A549 (cell line): Measurements from ENCODE around the gene CHKA. TPM values are rescaled to one million over a fixed set of nuclear protein-coding genes. Genes with fewer than 3 reads are reported as not detected.

Experiments used
- ATAC-seq, 2 experiments: fragments of 200-7000 bp in 1 of 2; fragments of >200 bp in 1 of 2; cut with Nextera tagmentation in 1 of 2; cut with Tn5 transposase in 1 of 2; 3 replicates each; pipeline versions ENCODE4 v1.8.0 to v1.9.1; 2018 to 2020; ENCODE audit warnings: mild to moderate bottlenecking in 1 of 2, moderate library complexity in 1 of 2
- CTCF ChIA-PET: fragments of 300-600 bp; sonication (Branson Sonifier 250); formaldehyde crosslinking; extraction: SDS; loops from one replicate; lab custom pipeline; 2021; ENCODE audit warnings: antibody characterized with exemption, inconsistent platforms; lab: Yijun Ruan, JAX
- POLR2A ChIA-PET: fragments of 350-600 bp; formaldehyde crosslinking; extraction: SDS; loops from one replicate; lab custom pipeline; 2021; ENCODE audit warnings: antibody characterized with exemption, inconsistent platforms; lab: Yijun Ruan, JAX
- DNase-seq, 2 experiments: peaks; one replicate each; pipeline versions ENCODE4 v3.0.0 to v3.0.0-alpha.2; 2011 to 2016; ENCODE audit warnings: low read depth in 1 of 2, low spot score in 1 of 2
- FAIRE-seq: peaks from 2 replicates; lab custom pipeline; 2011; peaks lifted over from hg19 to GRCh38; lab: Jason Lieb, UNC
- H3K27ac ChIP-seq, 2 experiments: fragments of >200 bp; sonication (Bioruptor Twin); formaldehyde crosslinking; 3 replicates each; pipeline ENCODE4 v1.5.1; 2016 to 2017
- H3K4me1 ChIP-seq: fragments of >200 bp; sonication (Bioruptor Twin); formaldehyde crosslinking; 3 replicates; pipeline ENCODE4 v1.6.1; 2016
- H3K4me2 ChIP-seq: fragments of >200 bp; sonication (Bioruptor Twin); formaldehyde crosslinking; 3 replicates; pipeline ENCODE4 v1.6.1; 2016
- H3K4me3 ChIP-seq: fragments of >200 bp; sonication (Bioruptor Twin); formaldehyde crosslinking; 3 replicates; pipeline ENCODE4 v1.5.1; 2016
- H3K9me3 ChIP-seq: fragments of >200 bp; sonication (Bioruptor Twin); formaldehyde crosslinking; 3 replicates; pipeline ENCODE4 v1.6.1; 2016
- BHLHE40 ChIP-seq: IDR thresholded peaks from 2 replicates; pipeline ENCODE4 v1.6.1; 2012; ENCODE audit warnings: low read depth, low read length, inconsistent platforms
- CBX2 ChIP-seq: fragments of 200-600 bp; sonication (generic); IDR thresholded peaks from 2 replicates; pipeline ENCODE4 v1.6.1; 2016; ENCODE audit warnings: low read depth, mild to moderate bottlenecking, borderline replicate concordance
- CBX8 ChIP-seq: fragments of 200-600 bp; sonication (generic); IDR thresholded peaks from 2 replicates; pipeline ENCODE4 v1.6.1; 2016
- CEBPB ChIP-seq, 2 experiments: fragments of >200 bp in 1 of 2; sonication (Bioruptor Twin) in 1 of 2; formaldehyde crosslinking in 1 of 2; IDR thresholded peaks; 2 replicates each; pipeline ENCODE4 v1.6.1; 2012 to 2016
- CHD2 ChIP-seq: fragments of 150-350 bp; IDR thresholded peaks from 2 replicates; pipeline ENCODE4 v1.6.1; 2014; ENCODE audit warnings: low read length; ENCODE audit not compliant: partially characterized antibody
- CHD4 ChIP-seq: fragments of 200-600 bp; sonication (generic); IDR thresholded peaks from 2 replicates; pipeline ENCODE4 v1.6.1; 2016; ENCODE audit warnings: antibody characterized with exemption, mild to moderate bottlenecking, borderline replicate concordance
- EHMT2 ChIP-seq: fragments of 200-600 bp; sonication (generic); IDR thresholded peaks from 2 replicates; pipeline ENCODE4 v1.6.1; 2016; ENCODE audit warnings: antibody characterized with exemption, low read depth, mild to moderate bottlenecking, moderate library complexity
- ESRRA ChIP-seq: fragments of 150-350 bp; IDR thresholded peaks from 2 replicates; pipeline ENCODE4 v1.6.1; 2014; ENCODE audit warnings: mild to moderate bottlenecking, low read length, borderline replicate concordance
- FOSB ChIP-seq: fragments of 250-450 bp; sonication (Bioruptor Pico); IDR thresholded peaks from 2 replicates; pipeline ENCODE4 v1.5.0; 2020; ENCODE audit warnings: mild to moderate bottlenecking, moderate library complexity
- FOXS1 ChIP-seq: fragments of 250-450 bp; sonication (Bioruptor Pico); IDR thresholded peaks from 2 replicates; pipeline ENCODE4 v1.5.0; 2020; ENCODE audit warnings: mild to moderate bottlenecking, moderate library complexity
- GATA3 ChIP-seq: IDR thresholded peaks from 2 replicates; pipeline ENCODE4 v1.6.1; 2012; ENCODE audit warnings: borderline replicate concordance
- HDAC2 ChIP-seq: fragments of 200-600 bp; sonication (generic); IDR thresholded peaks from 2 replicates; pipeline ENCODE4 v1.6.1; 2016
- HES2 ChIP-seq: fragments of >200 bp; sonication (Bioruptor Twin); formaldehyde crosslinking; IDR thresholded peaks from 2 replicates; pipeline ENCODE4 v1.6.1; 2016
- HEYL ChIP-seq: fragments of 250-450 bp; sonication (Bioruptor Pico); IDR thresholded peaks from 2 replicates; pipeline ENCODE4 v1.8.0; 2021; ENCODE audit warnings: mild to moderate bottlenecking, moderate library complexity
- HOXA7 ChIP-seq: fragments of 250-450 bp; sonication (Bioruptor Pico); IDR thresholded peaks from 2 replicates; pipeline ENCODE4 v1.5.0; 2020; ENCODE audit warnings: mild to moderate bottlenecking, moderate library complexity
- JUNB ChIP-seq: fragments of >200 bp; sonication (Bioruptor Twin); formaldehyde crosslinking; IDR thresholded peaks from 2 replicates; pipeline ENCODE4 v1.6.1; 2016
- KDM1A ChIP-seq: fragments of 200-600 bp; sonication (generic); IDR thresholded peaks from 2 replicates; pipeline ENCODE4 v1.6.1; 2016; ENCODE audit warnings: low read depth, mild to moderate bottlenecking
- KDM5A ChIP-seq: fragments of 200-600 bp; sonication (generic); IDR thresholded peaks from 2 replicates; pipeline ENCODE4 v1.6.1; 2016; ENCODE audit warnings: antibody characterized with exemption, mild to moderate bottlenecking
- MAFK ChIP-seq: fragments of 450-650 bp; IDR thresholded peaks from 2 replicates; pipeline ENCODE4 v1.6.1; 2014; ENCODE audit not compliant: partially characterized antibody
- MAZ ChIP-seq: fragments of 150-350 bp; IDR thresholded peaks from 2 replicates; pipeline ENCODE4 v1.6.1; 2014; ENCODE audit warnings: antibody characterized with exemption, low read depth, low read length, borderline replicate concordance
- MYC ChIP-seq: IDR thresholded peaks from 2 replicates; pipeline ENCODE4 v1.6.1; 2012; ENCODE audit warnings: mild to moderate bottlenecking, inconsistent platforms, low read length, improper control_type of control experiment, borderline replicate concordance
- NPAS2 ChIP-seq: fragments of 250-450 bp; sonication (Bioruptor Pico); IDR thresholded peaks from 2 replicates; pipeline ENCODE4 v1.8.0; 2022; ENCODE audit warnings: mild to moderate bottlenecking, moderate library complexity, borderline replicate concordance
- NR3C1 ChIP-seq: fragments of >200 bp; sonication (Bioruptor Twin); formaldehyde crosslinking; IDR thresholded peaks from 3 replicates; pipeline ENCODE4 v1.6.1; 2017
- POLR2A ChIP-seq: IDR thresholded peaks from 2 replicates; pipeline ENCODE4 v1.6.1; 2012; ENCODE audit warnings: mild to moderate bottlenecking, low read length
- POLR2AphosphoS2 ChIP-seq: conservative IDR thresholded peaks from 2 replicates; pipeline ENCODE4 v1.6.1; 2012; ENCODE audit warnings: low read length, improper control_type of control experiment, inconsistent platforms
- RAD21 ChIP-seq, 2 experiments: fragments of >200 bp in 1 of 2; sonication (Bioruptor Twin) in 1 of 2; formaldehyde crosslinking in 1 of 2; IDR thresholded peaks in 1 of 2; conservative IDR thresholded peaks in 1 of 2; 2 replicates in 1 of 2; 3 replicates in 1 of 2; pipeline ENCODE4 v1.6.1; 2012 to 2018; ENCODE audit warnings: inconsistent platforms in 1 of 2
- RARB ChIP-seq: fragments of 250-450 bp; sonication (Bioruptor Pico); IDR thresholded peaks from 2 replicates; pipeline ENCODE4 v1.8.0; 2021; ENCODE audit warnings: mild to moderate bottlenecking, moderate library complexity
- RFX5 ChIP-seq: fragments of 450-650 bp; IDR thresholded peaks from 2 replicates; pipeline ENCODE4 v1.7.1; 2014; ENCODE audit warnings: antibody characterized with exemption, mild to moderate bottlenecking, moderate library complexity
- RNF2 ChIP-seq: fragments of 200-600 bp; sonication (generic); IDR thresholded peaks from 2 replicates; pipeline ENCODE4 v1.6.1; 2016; ENCODE audit warnings: low read depth, mild to moderate bottlenecking, antibody characterized with exemption, moderate library complexity, borderline replicate concordance
- SMC3 ChIP-seq: fragments of >200 bp; sonication (Bioruptor Twin); formaldehyde crosslinking; IDR thresholded peaks from 3 replicates; pipeline ENCODE4 v1.6.1; 2018; ENCODE audit warnings: inconsistent platforms
- SREBF2 ChIP-seq: fragments of 450-650 bp; IDR thresholded peaks from 2 replicates; pipeline ENCODE4 v1.6.1; 2014; ENCODE audit warnings: mild to moderate bottlenecking, moderate library complexity
- TFCP2L1 ChIP-seq: fragments of 250-450 bp; sonication (Bioruptor Pico); IDR thresholded peaks from 2 replicates; pipeline ENCODE4 v1.5.0; 2021; ENCODE audit warnings: mild to moderate bottlenecking
- TP53 ChIP-seq: fragments of 250-450 bp; sonication (Bioruptor Pico); IDR thresholded peaks from 2 replicates; pipeline ENCODE4 v1.5.0; 2021; ENCODE audit warnings: mild to moderate bottlenecking, moderate library complexity
- USF2 ChIP-seq: fragments of 450-650 bp; IDR thresholded peaks from 2 replicates; pipeline ENCODE4 v1.6.1; 2014; ENCODE audit warnings: antibody characterized with exemption
- ZNF302 ChIP-seq: fragments of 250-450 bp; sonication (Bioruptor Pico); IDR thresholded peaks from 2 replicates; pipeline ENCODE4 v1.9.0; 2021; ENCODE audit warnings: inconsistent platforms, mild to moderate bottlenecking, moderate library complexity
- ZSCAN20 ChIP-seq: fragments of 250-450 bp; sonication (Bioruptor Pico); IDR thresholded peaks from 2 replicates; pipeline ENCODE4 v1.8.0; 2022; ENCODE audit warnings: mild to moderate bottlenecking, moderate library complexity
- WGBS: methylation state at CpG from one replicate; pipeline ENCODE4 v1.1.6; 2017; ENCODE audit errors: missing lambda C conversion rate; 5-methylcytosine and 5-hydroxymethylcytosine counted together
- polyA plus RNA-seq, 4 experiments: library from polyadenylated mRNA; depleted of rRNA in 3 of 4; stranded (reverse); fragments of >200 nt; fragmentation: RNase III in 1 of 4; extraction: RNeasy Plus Mini Kit Qiagen cat#74134 plus additional on column Dnase treatment in 1 of 4; gene quantifications; 2 replicates in 3 of 4; 3 replicates in 1 of 4; pipeline ENCODE4 v1.2.3, GENCODE V29; 2011 to 2017
- TF ChIP-seq, protein P1 (sequence below): fragments of 150-350 bp; IDR thresholded peaks from 2 replicates; pipeline ENCODE4 v1.6.1; 2014; ENCODE audit warnings: low read depth, mild to moderate bottlenecking, low read length
- TF ChIP-seq, protein P2 (sequence below): IDR thresholded peaks from 2 replicates; pipeline ENCODE4 v1.6.1; 2012
- TF ChIP-seq, protein P3 (sequence below): IDR thresholded peaks from 2 replicates; pipeline ENCODE4 v1.6.1; 2012

CHKA gene
- polyA plus RNA-seq, 2 of the 4 experiments (the other 2 are of a cell fraction) = 14.2 to 21.7 TPM

DNA sequence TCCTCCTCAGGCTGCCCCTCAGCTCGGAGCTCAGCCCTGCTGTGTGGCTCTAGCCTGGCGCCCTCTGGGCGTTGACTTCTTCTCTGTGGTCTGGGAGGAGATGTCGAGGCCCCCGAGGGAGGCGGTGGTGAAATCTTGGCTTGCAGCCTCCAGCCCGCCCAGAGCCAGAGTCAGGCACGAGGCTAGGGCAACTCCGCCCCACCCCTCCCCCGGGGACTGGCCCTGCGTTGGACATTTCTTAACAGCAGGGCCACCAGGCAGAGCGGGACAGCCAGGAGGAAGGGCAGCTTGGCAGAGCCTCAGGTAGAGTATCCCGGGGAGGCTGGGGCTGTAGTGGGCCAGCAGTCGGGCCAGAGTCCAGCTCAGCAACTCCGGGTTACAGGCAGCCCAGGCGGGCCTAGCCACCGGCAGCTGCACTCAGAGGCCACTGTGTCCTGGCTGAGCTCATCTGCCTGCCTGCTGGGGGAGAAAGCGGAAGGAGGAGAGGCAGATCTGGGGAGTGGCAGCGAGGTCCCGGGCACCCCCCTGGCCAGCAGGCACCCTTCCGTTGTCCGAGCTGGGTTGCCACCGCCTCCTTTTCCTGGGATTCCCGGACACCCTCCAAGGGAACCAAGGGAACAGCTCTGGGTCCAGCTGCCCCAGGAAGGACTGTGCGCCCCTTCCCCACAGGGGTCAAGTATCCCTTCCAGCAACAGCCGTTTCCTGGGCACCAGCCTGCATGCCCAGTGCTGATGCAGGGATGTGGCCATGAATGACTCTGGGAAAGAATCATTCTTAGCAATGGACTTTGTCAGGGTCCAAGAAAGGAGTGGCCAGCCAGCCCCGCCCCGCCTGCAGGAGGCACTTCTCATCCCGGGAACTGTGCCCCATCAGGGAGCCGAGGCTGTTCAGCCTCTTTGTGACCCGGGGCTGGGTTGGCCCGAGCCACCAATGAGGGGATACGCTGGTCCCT is 110.8 kb downstream of the CHKA start, which contains the start of gene ALDH3B1:
ALDH3B1 (plus strand) TSS at position 238 of the 952 bp plus-strand sequence. CDS start 4,971 bp downstream, outside the sequence.
- Histone ChIP-seq H3K9me3 (no peaks in the 10 kb centered on the region), H3K27ac (peak within 1 kb of the TSS; percentile 99 to 100), H3K4me1 (peaks cover 74% of the 10 kb centered on the region), H3K4me2 (peak within 1 kb of the TSS; percentile 96), H3K4me3 (peak within 1 kb of the TSS; percentile 66)
- ChIA-PET POLR2A (interaction anchor here (0.5 to 3.1 kb wide), 15 partner anchors 9 to 636 kb away, joined by 3 to 22 read pairs (median 5); partner anchors contain the start of genes CLCF1, NDUFS8 and TCIRG1), CTCF (interaction anchor here (0.6 to 10.7 kb wide), 15 partner anchors 14 to 199 kb away, joined by 3 to 204 read pairs (median 4); partner anchors contain the start of genes NDUFS8 and TCIRG1)
- DNase-seq (peak; percentile 81 to 97), FAIRE-seq (peak; percentile 51), ATAC-seq (peak; percentile 32 to 59)
- WGBS = 1% methylated on average over 26 of the region's 33 CpGs
- TF ChIP-seq, protein P1, sequence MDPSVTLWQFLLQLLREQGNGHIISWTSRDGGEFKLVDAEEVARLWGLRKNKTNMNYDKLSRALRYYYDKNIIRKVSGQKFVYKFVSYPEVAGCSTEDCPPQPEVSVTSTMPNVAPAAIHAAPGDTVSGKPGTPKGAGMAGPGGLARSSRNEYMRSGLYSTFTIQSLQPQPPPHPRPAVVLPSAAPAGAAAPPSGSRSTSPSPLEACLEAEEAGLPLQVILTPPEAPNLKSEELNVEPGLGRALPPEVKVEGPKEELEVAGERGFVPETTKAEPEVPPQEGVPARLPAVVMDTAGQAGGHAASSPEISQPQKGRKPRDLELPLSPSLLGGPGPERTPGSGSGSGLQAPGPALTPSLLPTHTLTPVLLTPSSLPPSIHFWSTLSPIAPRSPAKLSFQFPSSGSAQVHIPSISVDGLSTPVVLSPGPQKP = no peak
- TF ChIP-seq USF2 = peak; percentile 11; the same call in 1 of the 2 replicates
- no peak for TF ChIP-seq MAFK
- peak; percentile 56; the same call in 1 of the 2 replicates for TF ChIP-seq HEYL (CRISPR knock-in tag)
- TF ChIP-seq FOXS1 (CRISPR knock-in tag) = peak; percentile 80
- 0 out of 2 replicates have a peak, but pooled peaks have one; percentile 70 for TF ChIP-seq FOSB (CRISPR knock-in tag)
- peak; percentile 56 for TF ChIP-seq RARB (CRISPR knock-in tag)
- TF ChIP-seq HDAC2 = no peak
- TF ChIP-seq SREBF2 = no peak
- TF ChIP-seq ESRRA = no peak
- TF ChIP-seq, protein P2, sequence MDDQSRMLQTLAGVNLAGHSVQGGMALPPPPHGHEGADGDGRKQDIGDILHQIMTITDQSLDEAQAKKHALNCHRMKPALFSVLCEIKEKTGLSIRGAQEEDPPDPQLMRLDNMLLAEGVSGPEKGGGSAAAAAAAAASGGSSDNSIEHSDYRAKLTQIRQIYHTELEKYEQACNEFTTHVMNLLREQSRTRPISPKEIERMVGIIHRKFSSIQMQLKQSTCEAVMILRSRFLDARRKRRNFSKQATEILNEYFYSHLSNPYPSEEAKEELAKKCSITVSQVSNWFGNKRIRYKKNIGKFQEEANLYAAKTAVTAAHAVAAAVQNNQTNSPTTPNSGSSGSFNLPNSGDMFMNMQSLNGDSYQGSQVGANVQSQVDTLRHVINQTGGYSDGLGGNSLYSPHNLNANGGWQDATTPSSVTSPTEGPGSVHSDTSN = peak; percentile 69; the same call in 1 of the 2 replicates
- peak; percentile 57; the same call in 1 of the 2 replicates for TF ChIP-seq TFCP2L1 (CRISPR knock-in tag)
- no peak; the same call in 1 of the 2 replicates for TF ChIP-seq RFX5
- TF ChIP-seq NPAS2 (CRISPR knock-in tag) = peak; percentile 73
- no peak; the same call in 2 of the 3 replicates for TF ChIP-seq SMC3
- TF ChIP-seq, protein P3, sequence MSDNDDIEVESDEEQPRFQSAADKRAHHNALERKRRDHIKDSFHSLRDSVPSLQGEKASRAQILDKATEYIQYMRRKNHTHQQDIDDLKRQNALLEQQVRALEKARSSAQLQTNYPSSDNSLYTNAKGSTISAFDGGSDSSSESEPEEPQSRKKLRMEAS = peak; percentile 98
- TF ChIP-seq CHD4 = no peak
- peak; percentile 26; the same call in 1 of the 2 replicates for TF ChIP-seq TP53 (CRISPR knock-in tag)
- no peak for TF ChIP-seq ZSCAN20 (CRISPR knock-in tag)
- TF ChIP-seq CBX8 = no peak
- peak; percentile 67; the same call in 1 of the 2 replicates for TF ChIP-seq HOXA7 (CRISPR knock-in tag)
- TF ChIP-seq CBX2 = no peak
- TF ChIP-seq POLR2A = peak; percentile 85
- no peak for TF ChIP-seq EHMT2
- no peak for TF ChIP-seq JUNB
- no peak for TF ChIP-seq POLR2AphosphoS2
- peak; percentile 38 for TF ChIP-seq CHD2
- no peak for TF ChIP-seq KDM5A
- peak; percentile 60 for TF ChIP-seq GATA3
- TF ChIP-seq RAD21 (conservative IDR thresholded peaks at IDR 0.05 in 1 of 2, IDR thresholded peaks at IDR 0.05 in 1 of 2) = no peak
- 0 out of 2 replicates have a peak, but pooled peaks have one; percentile 16 for TF ChIP-seq ZNF302 (CRISPR knock-in tag)
- TF ChIP-seq MAZ = peak; percentile 46; the same call in 1 of the 2 replicates
- 0 out of 2 replicates have a peak, but pooled peaks have one; percentile 38 for TF ChIP-seq BHLHE40
- TF ChIP-seq CEBPB (IDR thresholded peaks at IDR 0.05) = peak; percentile 71 to 91
- TF ChIP-seq HES2 = no peak
- peak; percentile 82 for TF ChIP-seq MYC
- TF ChIP-seq NR3C1 = no peak
- no peak for TF ChIP-seq RNF2
- TF ChIP-seq KDM1A = no peak
